HG03280 (cell line): ENCODE results near the gene RAB11FIP3.
A peak's percentile ranks its signal among the peaks of the same experiment; 100 is the strongest.
"Not testable (repeated sequence)": the region's sequence is repeated elsewhere in the genome, so short reads cannot be mapped to it uniquely, and the experiment has no call there.

Experiments
- ATAC-seq: cut with Tn5 transposase; IDR thresholded peaks from one replicate; pipeline ENCODE4 v1.9.1; 2021; ENCODE audit warnings: mild to moderate bottlenecking, moderate library complexity; ENCODE audit not compliant: unreplicated experiment

The RAB11FIP3 gene

GRCh38 chr16:392450-393030 lies 32.9 kb upstream of the RAB11FIP3 start:
- no peak for ATAC-seq

- no peak for ATAC-seq
Measured at GRCh38 chr16:396199-396598, 29.2 kb upstream of the RAB11FIP3 start.

- ATAC-seq: no peak
Measured at GRCh38 chr16:396605-397004, 28.8 kb upstream of the RAB11FIP3 start.

DNA sequence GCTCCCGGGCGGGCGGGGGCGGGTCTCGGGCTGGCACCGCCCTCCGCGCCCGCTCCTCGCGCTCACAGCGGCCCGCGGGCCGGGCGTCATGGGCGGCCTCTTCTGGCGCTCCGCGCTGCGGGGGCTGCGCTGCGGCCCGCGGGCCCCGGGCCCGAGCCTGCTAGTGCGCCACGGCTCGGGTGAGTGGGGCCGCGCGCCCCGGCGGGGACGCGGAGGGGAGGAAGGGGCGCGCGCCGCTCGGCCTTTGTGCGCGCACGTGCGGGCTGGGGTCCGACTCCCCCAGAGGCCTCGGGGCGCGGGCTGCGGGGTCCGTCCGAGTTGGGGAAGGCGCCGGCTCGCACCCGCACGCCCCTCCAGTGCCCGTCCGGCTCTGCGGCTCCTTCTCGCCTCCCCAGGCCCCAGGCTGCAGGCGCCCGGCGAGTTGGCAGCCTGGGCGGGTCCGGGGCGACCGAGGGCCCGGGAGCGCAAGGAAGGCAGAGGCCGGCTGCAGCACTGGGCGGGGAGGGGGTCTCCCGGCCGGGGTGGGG lies 28.3 kb upstream of the RAB11FIP3 start, which contains the start of gene NME4:
NME4 (plus strand) TSS at position 65 of the 527 bp plus-strand sequence; CDS start at position 89, 24 bp downstream.
- no peak for ATAC-seq

- ATAC-seq: no peak
Measured at GRCh38 chr16:397736-398332, 27.6 kb upstream of the RAB11FIP3 start.

DNA sequence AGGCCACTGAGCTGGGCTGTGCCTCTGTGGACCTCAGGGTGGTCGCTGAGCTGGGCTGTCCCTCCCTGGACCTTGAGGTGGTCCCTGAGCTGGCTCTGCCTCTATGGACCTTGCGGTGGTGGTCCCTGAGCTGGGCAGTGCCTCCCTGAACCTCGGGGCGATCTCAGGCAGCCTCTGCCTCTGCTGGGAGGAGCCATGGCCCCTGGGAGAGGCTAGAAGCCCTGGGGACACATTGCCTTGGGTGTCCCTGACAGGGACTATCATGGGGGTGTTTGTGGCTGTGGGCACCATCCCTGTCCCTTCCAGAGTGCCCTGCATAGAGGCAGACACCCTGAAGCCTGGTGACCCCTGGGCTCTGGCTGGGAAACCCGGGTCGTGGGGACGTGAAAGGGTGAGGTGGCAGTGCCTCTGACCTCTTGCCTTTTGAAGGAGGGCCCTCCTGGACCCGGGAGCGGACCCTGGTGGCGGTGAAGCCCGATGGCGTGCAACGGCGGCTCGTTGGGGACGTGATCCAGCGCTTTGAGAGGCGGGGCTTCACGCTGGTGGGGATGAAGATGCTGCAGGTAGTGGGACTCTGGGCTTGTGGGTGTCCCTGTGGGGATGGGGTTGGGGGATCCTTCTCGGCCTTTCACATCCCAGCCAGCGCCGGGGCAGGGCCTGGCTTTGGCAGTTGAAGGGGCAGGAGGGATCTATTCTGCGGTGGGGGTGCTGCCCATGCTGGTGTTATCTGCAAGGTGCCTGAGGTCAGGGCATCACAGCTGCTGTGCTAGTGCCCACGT lies 26.7 kb upstream of the RAB11FIP3 start:
- no peak for ATAC-seq

DNA sequence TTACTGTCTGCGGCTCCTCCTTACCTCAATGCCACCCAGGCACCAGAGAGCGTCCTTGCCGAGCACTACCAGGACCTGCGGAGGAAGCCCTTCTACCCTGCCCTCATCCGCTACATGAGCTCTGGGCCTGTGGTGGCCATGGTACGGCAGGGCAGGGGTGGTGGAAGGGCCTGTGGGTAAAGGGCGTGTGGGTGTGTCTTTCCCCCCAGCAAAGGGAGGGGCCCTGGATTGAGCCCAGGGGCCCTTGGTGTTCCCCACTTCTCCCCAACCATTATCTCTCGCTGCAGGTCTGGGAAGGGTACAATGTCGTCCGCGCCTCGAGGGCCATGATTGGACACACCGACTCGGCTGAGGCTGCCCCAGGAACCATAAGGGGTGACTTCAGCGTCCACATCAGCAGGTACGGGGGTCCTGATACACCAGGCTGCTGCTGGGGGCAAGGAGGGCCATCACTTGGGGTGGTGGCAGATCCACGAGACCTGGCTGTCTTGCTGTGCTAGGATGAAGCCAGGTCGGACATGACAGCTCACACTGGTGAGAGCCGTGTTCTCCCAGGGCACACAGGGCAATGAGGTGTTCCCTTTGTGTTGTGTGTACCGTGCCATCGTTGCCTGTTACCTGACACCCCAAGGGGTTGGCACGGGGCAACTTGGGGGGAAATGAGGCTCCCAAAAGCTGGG lies 26.0 kb upstream of the RAB11FIP3 start:
- no peak for ATAC-seq

GRCh38 chr16:400061-400591 lies 25.3 kb upstream of the RAB11FIP3 start:
- ATAC-seq: no peak

DNA sequence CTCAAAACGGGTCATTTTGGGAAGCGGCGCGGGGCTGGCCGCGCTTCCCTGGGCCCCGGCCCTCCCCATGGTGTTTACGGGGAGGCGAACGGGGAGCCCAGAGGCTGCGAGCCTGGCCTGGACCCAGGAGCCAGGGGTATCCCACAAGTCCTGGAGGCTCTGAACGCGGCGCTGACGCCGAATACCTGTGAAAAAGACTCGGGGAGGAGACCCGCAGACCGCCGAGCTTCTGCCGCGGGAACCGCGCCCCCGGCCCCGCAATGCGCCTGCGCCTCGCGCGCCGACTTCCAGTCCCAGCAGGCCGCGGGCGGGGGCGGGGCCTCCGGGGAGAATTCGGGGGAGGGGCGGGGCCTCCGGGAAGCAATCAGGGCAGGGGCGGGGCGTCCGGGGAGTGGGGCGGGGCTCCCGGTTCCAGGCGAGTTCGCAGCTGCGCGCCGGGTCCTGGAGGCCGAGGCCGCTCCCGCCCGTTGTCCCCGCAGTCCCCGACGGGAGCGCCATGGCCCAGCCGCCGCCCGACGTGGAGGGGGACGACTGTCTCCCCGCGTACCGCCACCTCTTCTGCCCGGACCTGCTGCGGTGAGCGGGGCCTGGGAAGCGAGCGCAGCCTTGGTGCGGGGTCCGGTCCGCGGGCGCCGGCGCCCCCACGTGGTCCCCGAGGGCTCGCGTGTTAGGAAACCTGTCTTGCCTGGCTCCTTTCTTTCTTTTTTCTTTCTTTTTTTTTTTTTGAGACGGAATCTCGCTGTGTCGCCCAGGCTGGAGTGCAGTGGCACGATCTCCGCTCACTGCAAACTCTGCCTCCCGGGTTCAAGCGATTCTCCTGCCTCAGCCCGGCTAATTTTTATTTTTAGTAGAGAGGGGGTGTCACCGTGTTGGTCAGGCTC lies 23.7 kb upstream of the RAB11FIP3 start, which contains the start of gene DECR2:
DECR2 (plus strand) TSS at position 418 of the 881 bp plus-strand sequence; CDS start at position 497, 79 bp downstream.
- peak; percentile 66 for ATAC-seq

GRCh38 chr16:404971-405486 lies 20.4 kb upstream of the RAB11FIP3 start:
- no peak for ATAC-seq

DNA sequence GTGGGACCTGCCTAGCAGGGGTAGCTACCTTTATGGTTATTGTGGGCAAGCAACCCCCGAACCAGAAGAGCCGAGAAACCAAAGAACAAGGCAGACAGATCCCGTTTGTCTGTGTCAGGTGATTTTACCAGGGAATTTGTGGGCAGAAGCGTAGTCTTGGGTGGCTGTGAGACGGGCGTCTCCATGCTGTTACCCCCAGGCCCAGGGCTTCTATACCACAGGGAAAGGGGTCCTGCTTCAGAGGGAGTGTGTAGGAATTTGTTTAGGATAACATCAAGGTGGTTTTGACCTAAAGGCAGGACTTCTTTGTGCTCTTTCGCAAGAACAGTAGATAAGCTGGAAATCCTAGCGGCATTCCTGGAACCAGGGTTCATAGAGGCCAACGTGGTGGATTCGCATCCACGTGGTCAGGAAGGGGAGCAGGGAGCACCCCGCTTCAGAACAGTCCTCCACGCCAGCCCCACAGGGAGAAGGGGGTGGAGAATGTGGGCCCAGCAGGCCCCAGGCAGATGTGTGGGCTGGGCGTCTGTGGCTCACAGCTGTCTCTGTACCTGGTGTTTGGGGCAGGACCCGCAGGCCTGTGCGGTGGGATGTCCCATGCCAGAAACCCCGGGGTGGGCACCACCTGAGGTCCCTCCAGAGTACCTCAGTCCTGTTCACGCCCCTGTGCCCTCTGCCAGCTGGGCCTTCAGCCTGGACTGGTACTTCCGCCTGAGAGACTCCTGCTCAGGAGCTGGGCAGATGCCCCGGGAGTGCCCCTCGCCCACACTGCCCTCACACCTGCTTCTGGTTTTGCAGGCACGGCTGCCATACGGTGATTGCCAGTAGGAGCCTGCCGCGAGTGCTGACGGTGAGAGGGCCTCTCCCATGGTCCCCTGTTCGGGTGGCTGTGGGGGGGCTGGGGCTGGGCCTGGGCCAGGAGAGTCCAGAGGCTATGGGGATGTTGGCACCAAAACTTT lies 19.6 kb upstream of the RAB11FIP3 start:
- ATAC-seq: no peak

- ATAC-seq: no peak
Measured at GRCh38 chr16:407253-407652, 18.2 kb upstream of the RAB11FIP3 start.

GRCh38 chr16:410516-411178 lies 14.8 kb upstream of the RAB11FIP3 start:
- no peak for ATAC-seq

GRCh38 chr16:411576-412265 lies 13.7 kb upstream of the RAB11FIP3 start:
- ATAC-seq: no peak

DNA sequence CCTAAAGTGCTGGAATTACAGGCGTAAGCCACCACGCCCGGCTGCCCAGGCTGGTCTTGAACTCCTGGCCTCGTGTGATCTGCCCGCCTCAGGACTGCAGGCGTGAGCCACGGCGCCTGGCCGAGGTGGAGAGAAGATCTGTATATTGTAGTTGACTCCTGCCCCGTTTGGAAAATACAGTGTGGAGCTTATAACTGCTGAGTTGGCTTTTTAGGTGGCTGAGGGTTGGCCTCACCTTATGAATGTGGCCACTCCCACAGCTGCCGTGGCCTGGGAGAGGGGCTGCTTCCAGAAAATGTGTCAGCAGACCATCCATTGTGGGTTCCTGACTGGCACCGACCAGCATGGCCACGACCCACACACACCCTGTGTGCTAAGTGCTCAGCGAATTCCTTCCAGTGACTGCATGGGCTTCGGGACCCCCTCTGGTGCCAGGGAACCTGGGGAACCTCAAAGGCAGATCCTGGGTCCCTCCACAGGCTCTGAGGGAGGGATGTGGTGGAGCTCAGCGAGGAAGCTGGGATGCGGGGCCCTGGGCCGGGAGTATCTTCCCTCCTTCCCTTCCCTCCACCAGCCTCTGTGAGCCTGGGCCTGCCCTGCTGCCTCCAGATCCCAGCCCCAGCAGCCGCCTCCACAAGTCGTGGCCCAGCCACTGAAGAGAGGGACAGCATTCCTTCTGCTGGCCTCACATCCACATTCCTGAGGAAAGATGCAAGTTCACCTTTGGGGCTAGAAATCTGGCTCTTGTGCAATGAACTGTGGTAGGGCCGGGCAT lies 10.9 kb upstream of the RAB11FIP3 start:
- ATAC-seq: no peak

- not testable (repeated sequence) for ATAC-seq
Measured at GRCh38 chr16:415170-415498, 10.3 kb upstream of the RAB11FIP3 start.

GRCh38 chr16:422179-422578 lies 3.3 kb upstream of the RAB11FIP3 start:
- ATAC-seq: not testable (repeated sequence)
